NCI-H510A treated with DMSO at 0.1 percent for 48 hours (cell line): ENCODE data around the gene ADAMTSL3.
"Not testable (repeated sequence)": the region's sequence is repeated elsewhere in the genome, so short reads cannot be mapped to it uniquely, and the experiment has no call there.

Experiments
- DNase-seq: peaks from one replicate; lab custom pipeline; 2025; lab: John Stamatoyannopoulos, UW

The ADAMTSL3 gene

GRCh38 chr15:83927704-83928391 is 273.9 kb downstream of the ADAMTSL3 start:
- DNase-seq: no peak

- DNase-seq: no peak
These were observed 274.4 kb downstream of the ADAMTSL3 start for GRCh38 chr15:83928392-83928734.

GRCh38 chr15:83928878-83929418 is 275.0 kb downstream of the ADAMTSL3 start:
- DNase-seq: no peak

DNA sequence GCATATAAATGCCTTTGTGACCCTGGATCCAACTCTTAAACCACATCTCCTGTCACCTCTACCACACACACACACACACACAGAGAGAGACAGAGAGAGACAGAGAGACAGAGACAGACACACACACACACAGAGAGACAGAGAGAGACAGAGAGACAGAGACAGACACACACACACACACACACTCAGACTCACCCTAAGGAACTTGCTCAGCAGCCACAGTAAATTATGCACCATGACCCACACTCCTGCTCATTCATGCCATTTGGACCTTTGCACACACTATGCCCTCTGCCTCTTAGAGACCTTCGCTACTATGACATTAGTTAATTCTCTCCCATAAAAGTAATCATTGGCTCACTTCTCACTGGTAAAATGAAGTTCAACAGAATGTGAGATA is 275.7 kb downstream of the ADAMTSL3 start:
- no peak for DNase-seq

- DNase-seq: no peak
These were observed 276.7 kb downstream of the ADAMTSL3 start for GRCh38 chr15:83930392-83931212.

GRCh38 chr15:83935774-83936173 is 281.9 kb downstream of the ADAMTSL3 start:
- no peak for DNase-seq

DNA sequence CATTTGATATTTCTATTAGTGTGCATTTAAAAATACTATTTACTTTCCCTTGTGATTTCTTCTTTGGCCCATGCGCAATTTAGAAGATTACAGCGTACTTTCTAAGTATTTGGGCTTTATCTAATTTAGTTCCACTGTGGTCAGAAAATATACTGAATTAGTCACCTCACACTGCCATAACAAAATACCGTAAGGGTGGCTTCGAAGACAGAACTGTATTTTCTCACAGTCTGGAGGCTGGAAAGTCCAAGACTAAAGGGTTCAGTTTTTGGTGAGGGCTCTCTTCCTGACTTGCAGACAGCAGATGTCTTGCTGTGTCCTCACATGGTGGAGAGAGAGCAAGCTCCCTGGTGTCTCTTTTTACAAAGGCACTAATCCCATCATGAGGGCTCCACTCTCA is 286.2 kb downstream of the ADAMTSL3 start:
- no peak for DNase-seq

- DNase-seq: no peak
These were observed 289.1 kb downstream of the ADAMTSL3 start for GRCh38 chr15:83943043-83943442.

DNA sequence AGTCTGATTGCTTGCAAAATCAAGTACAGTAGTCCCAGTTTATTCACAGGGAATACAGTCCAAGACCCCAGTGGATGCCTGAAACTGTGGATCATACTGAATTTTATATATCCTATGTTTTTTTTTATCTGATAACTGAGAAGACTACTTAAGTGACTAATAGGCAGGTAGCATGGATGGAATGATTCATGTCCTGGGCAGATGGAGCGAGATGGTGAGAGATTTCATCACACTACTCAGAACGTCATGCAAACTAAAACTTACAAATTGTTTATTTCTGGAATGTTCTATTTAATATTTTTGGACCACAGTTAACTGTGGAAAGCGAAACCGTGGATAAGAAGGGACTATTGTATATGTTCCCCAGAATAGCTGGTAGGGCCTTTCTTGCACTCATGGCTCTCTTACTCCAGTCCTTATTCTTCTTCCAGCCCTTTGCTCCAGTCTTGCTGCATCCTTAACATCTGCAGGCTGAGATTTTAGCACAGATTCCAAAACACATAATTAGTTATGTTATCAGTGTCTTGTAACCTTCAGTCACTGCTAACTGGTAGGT is 290.0 kb downstream of the ADAMTSL3 start:
- DNase-seq: no peak

GRCh38 chr15:83947156-83947555 is 293.2 kb downstream of the ADAMTSL3 start:
- DNase-seq: no peak

DNA sequence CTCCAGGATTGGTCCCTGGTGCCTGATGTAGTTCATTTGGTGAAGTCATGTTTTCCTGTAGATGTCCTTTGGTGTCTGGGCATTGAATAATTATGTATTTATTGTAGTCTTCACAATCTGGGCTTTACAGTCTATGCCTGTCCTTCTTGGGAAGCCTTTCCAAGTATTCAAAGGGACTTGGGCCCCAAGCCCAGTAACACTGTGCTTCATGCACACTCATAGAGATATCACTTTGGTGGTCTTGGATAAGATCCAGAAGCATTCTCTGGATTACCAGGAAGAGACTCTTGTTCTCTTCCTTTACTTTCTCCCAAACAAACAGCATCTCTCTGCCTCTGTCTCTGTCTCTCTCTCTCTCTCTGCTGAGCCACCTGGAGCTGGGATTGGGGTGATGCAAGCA is 300.6 kb downstream of the ADAMTSL3 start:
- no peak for DNase-seq

- DNase-seq: no peak
These were observed 301.9 kb downstream of the ADAMTSL3 start for GRCh38 chr15:83955806-83956265.

DNA sequence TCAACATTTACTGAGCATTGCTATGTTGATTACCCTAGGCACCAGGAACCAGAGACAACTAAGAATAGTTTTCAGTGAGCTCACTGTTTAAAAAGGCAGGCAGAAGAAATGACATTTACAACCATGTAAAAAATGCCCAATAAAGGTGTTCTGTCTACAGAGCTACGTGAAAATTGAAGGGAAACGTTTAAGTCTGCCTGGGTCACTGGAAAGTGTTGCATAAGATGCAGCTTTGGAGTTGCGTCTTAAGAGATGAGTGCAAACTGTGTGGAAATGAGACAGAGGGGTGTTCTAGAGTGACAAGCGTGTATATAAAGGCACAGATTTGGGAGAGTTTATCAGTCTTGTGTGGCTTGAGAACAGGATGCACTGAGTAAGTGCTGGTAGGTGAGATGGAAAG is 303.0 kb downstream of the ADAMTSL3 start:
- no peak for DNase-seq

GRCh38 chr15:83959477-83959876 is 305.6 kb downstream of the ADAMTSL3 start:
- DNase-seq: no peak

- DNase-seq: no peak
These were observed 306.4 kb downstream of the ADAMTSL3 start for GRCh38 chr15:83960192-83960829.

GRCh38 chr15:83961311-83961710 is 307.4 kb downstream of the ADAMTSL3 start:
- DNase-seq: no peak

GRCh38 chr15:83964967-83965366 is 311.0 kb downstream of the ADAMTSL3 start:
- not testable (repeated sequence) for DNase-seq

- DNase-seq: no peak
These were observed 316.5 kb downstream of the ADAMTSL3 start for GRCh38 chr15:83970295-83970890.

DNA sequence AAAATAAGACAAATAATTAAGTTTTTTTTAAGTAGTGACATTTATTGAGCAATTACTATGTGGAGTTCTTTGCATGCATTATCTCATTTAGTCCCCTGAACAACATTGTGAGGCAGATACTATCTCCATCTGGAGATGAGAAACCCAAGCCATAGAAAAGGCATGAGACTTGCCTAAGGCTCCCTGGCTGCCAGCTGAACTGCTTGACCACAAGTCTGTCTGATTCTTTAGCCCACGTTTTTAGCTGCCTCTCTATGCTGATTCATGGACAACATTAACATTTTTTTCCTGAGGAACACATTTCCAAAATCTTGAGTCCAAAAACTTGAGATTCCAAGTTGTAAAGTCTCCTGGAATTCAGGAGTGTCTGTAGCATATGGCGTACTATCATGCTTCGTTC is 318.1 kb downstream of the ADAMTSL3 start:
- no peak for DNase-seq

DNA sequence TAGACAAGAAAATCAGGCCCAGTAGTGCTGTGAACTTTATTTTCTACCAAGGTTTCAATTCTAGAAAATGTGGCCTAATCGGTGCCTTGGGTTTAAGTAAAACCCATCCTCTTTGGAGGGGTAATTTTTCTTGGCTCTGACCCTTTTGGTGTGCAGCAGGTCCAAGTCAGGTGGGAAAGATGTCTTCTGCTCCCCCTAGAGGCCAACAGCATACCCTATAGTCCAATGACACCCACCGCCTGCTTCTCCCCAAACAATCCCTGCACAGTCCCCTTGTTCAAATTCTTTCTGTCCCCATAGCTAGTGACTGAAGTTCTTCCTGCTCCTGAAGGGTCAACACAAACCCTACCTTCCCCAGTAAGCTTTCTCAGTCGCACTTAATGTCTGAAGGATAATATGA is 319.9 kb downstream of the ADAMTSL3 start:
- no peak for DNase-seq

- DNase-seq: no peak
These were observed 324.1 kb downstream of the ADAMTSL3 start for GRCh38 chr15:83977992-83978391.

DNA sequence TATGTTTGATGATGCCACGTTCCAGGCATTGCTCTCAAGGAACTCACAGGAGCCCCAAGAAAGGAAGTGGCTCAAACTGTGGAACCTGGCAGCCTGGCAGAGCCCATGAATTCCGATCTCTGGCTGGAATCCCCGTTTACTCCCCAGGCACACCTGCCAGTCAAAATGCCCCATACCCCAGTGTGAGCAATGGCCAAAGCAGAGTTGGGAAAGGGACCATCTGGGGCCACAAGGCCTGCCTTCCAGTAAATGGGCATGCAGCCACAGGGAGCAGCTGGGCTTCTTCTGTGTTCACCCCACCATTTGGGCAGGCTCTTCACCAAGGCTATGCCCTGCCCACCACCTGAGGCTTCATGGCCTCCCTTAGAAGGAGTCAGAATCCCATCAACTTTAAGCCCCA is 324.7 kb downstream of the ADAMTSL3 start:
- no peak for DNase-seq
